ENCODE results near the gene DEFB110. TPM values are rescaled to one million over a fixed set of nuclear protein-coding genes. Genes with fewer than 3 reads are reported as not detected.

Gene DEFB110
- total RNA-seq, 4 donors from 2014 or later: not detected

DNA sequence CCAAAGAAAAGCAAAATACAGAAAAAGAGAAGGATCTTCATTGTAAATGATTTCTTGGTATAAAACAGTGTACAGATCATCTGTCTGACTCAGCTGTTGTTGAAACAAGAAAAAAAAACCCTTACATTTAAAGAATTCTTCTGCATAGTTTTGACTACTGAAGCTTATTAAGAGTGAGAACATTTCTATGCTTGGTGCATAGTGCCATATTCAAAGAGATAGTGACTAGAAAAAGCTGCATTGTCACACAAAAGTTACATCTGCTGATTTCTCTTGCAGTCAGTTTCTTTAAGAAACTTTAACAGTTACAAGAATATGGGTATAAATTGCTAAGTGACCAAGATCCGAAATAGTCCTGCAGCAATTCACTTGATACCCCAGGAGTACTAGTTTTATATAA lies 28.0 kb upstream of the DEFB110 start, which contains the start of gene DEFB112:
Gene DEFB112 (minus strand): TSS at position 101 of the 400 bp plus-strand sequence. CDS start 60 bp downstream, at position 41.
- no peak for DNase-seq
- Histone ChIP-seq H3K9me3 (no peaks in the 10 kb centered on the region), H3K4me3 (no peak within 1 kb of the TSS), H3K27me3 (no peaks in the 10 kb centered on the region), H3K27ac (no peak within 1 kb of the TSS), H3K4me1 (no peaks in the 10 kb centered on the region), H3K36me3 (no peaks in the 10 kb centered on the region)
- in situ Hi-C loops (cut with MboI; ENCODE audit: low pct_ligation_motif_present in 1 of 4, low pct_unique_long_range_greater_than_20kb in 1 of 4, low sequenced_read_pairs in 3 of 4) (no loop called here), intact Hi-C loops (cut with DNase I; ENCODE audit: low total_unique reads) (no loop called here)
- WGBS, 2 donors (ENCODE audit: low coverage in 1 of 2): 69 to 77% methylated on average over 1 of the region's 1 CpG
- no peak for TF ChIP-seq POLR2A (IDR thresholded peaks at IDR 0.05)
- TF ChIP-seq EP300 (IDR thresholded peaks at IDR 0.05; ENCODE audit: low read depth): no peak
- TF ChIP-seq, protein P1, sequence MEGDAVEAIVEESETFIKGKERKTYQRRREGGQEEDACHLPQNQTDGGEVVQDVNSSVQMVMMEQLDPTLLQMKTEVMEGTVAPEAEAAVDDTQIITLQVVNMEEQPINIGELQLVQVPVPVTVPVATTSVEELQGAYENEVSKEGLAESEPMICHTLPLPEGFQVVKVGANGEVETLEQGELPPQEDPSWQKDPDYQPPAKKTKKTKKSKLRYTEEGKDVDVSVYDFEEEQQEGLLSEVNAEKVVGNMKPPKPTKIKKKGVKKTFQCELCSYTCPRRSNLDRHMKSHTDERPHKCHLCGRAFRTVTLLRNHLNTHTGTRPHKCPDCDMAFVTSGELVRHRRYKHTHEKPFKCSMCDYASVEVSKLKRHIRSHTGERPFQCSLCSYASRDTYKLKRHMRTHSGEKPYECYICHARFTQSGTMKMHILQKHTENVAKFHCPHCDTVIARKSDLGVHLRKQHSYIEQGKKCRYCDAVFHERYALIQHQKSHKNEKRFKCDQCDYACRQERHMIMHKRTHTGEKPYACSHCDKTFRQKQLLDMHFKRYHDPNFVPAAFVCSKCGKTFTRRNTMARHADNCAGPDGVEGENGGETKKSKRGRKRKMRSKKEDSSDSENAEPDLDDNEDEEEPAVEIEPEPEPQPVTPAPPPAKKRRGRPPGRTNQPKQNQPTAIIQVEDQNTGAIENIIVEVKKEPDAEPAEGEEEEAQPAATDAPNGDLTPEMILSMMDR (IDR thresholded peaks at IDR 0.05): no peak
- TF ChIP-seq POLR2AphosphoS5 (IDR thresholded peaks at IDR 0.05): no peak

DNA sequence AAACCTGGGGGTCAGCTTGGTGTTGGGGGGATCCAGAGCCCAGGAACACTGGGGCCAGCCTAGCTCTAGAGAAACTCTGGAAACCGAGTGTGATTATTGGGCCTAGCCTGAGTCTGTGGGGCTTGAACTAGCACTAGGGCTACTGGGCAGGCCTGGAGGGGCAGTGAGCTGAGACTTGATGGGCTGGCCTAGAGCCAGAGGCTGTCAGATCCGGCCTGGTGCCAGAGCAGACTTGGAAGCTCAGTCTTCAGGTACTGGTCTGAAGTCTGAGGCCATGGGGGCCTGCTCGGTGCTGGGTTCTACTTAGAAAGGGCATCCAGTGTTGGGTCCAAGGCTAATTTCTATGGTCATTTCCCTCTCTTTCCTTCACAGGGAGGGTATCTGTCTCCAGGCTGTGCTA lies 25.2 kb upstream of the DEFB110 start:
- Histone ChIP-seq H3K27me3 (no peaks in the 10 kb centered on the region), H3K9me3 (no peaks in the 10 kb centered on the region), H3K4me1 (no peaks in the 10 kb centered on the region), H3K27ac (no peak overlapping the region), H3K4me3 (no peak overlapping the region), H3K36me3 (no peaks in the 10 kb centered on the region)
- in situ Hi-C loops (cut with MboI; ENCODE audit: low pct_ligation_motif_present in 1 of 4, low pct_unique_long_range_greater_than_20kb in 1 of 4, low sequenced_read_pairs in 3 of 4): no loop called here
- TF ChIP-seq EP300 (IDR thresholded peaks at IDR 0.05; ENCODE audit: low read depth) (no peak), POLR2AphosphoS5 (IDR thresholded peaks at IDR 0.05) (no peak), POLR2A (IDR thresholded peaks at IDR 0.05) (no peak)
- TF ChIP-seq, protein P1 (IDR thresholded peaks at IDR 0.05): no peak
- intact Hi-C loops (cut with DNase I; ENCODE audit: low total_unique reads): no loop called here
- no peak for DNase-seq
- 71% methylated on average over 3 of the region's 3 CpGs; no CpG with 5 or more reads in 1 of the 2 donors for WGBS, 2 donors (ENCODE audit: low coverage in 1 of 2)

DNA sequence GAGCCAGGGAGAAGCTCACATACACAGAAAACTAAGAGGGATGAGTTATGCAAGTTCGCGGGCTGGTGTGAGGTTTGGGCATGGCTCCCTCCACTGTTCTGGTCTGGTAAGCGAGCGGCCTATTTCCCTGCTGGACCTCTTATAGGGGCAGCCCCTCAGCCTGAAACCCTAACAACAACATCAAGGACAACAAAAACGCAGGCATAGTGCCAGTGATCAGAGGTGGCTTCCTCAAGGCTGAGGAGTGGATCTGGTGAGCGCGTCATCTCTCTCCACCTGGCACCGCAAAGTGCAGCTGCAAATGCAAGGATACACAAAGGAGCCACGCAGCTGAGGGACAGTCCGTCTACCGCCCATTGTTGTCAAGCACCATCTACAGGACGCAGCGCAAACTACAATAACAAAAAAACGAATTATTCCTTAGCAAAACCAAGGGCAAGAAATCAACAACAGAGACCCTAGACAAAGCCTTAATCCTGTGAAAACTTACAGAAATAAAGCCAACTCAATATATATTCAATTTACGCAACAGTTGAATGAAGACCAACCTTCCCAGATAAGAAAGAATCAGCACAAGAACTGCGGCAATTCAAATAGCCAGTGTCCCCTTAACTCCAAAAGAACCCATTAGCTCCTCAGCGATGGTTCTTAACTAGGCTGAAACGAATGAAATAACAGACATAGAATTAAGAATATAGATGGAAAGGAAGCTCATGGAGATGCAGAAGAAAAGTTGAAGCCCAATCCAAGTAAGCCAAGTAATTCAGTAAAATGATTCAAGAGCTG lies 9.2 kb upstream of the DEFB110 start:
- H3K27me3 ChIP-seq: no peaks in the 10 kb centered on the region
- intact Hi-C loops (cut with DNase I; ENCODE audit: low total_unique reads) (no loop called here), in situ Hi-C loops (cut with MboI; ENCODE audit: low pct_ligation_motif_present in 1 of 4, low pct_unique_long_range_greater_than_20kb in 1 of 4, low sequenced_read_pairs in 3 of 4) (no loop called here)
- H3K4me3 ChIP-seq: no peak overlapping the region
- DNase-seq: no peak
- no peaks in the 10 kb centered on the region for H3K9me3 ChIP-seq
- TF ChIP-seq, protein P1 (IDR thresholded peaks at IDR 0.05): no peak
- H3K27ac ChIP-seq: no peak overlapping the region
- 44 to 61% methylated on average over 6 to 18 of the region's 18 CpGs for WGBS, 2 donors (ENCODE audit: low coverage in 1 of 2)
- no peaks in the 10 kb centered on the region for H3K4me1 ChIP-seq
- H3K36me3 ChIP-seq: no peaks in the 10 kb centered on the region

DNA sequence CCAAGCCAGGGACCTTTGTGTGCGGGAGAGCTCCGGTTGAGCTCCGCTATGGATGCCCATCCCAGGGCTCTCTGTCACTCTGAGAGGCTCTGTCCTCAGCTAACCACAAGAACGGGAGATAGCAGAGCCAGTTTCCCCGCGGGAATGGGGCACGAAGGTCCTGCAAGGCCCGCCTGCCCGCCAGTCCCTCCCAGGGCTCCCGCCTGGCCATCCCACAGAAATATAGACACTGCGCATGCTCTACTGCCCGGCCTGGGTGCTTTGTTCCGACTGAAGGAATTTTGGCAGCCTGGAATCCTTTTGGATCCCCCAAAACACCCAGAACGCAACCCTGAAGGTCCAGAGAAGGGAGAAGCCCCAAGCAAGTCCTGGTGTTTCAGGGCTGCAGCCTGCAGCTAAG lies 8.6 kb upstream of the DEFB110 start:
- Histone ChIP-seq H3K27me3 (no peaks in the 10 kb centered on the region), H3K36me3 (no peaks in the 10 kb centered on the region), H3K9me3 (no peaks in the 10 kb centered on the region), H3K4me3 (no peak overlapping the region), H3K4me1 (no peaks in the 10 kb centered on the region), H3K27ac (no peak overlapping the region)
- DNase-seq: no peak
- WGBS, 2 donors (ENCODE audit: low coverage in 1 of 2): 87% methylated on average over 14 of the region's 14 CpGs; no CpG with 5 or more reads in 1 of the 2 donors
- in situ Hi-C loops (cut with MboI; ENCODE audit: low pct_ligation_motif_present in 1 of 4, low pct_unique_long_range_greater_than_20kb in 1 of 4, low sequenced_read_pairs in 3 of 4) (no loop called here), intact Hi-C loops (cut with DNase I; ENCODE audit: low total_unique reads) (no loop called here)
- TF ChIP-seq POLR2A (IDR thresholded peaks at IDR 0.05) (no peak), EP300 (IDR thresholded peaks at IDR 0.05; ENCODE audit: low read depth) (no peak), POLR2AphosphoS5 (IDR thresholded peaks at IDR 0.05) (no peak)
- TF ChIP-seq, protein P1 (IDR thresholded peaks at IDR 0.05): no peak
